ENCODE data around the gene THSD7A.

DNA sequence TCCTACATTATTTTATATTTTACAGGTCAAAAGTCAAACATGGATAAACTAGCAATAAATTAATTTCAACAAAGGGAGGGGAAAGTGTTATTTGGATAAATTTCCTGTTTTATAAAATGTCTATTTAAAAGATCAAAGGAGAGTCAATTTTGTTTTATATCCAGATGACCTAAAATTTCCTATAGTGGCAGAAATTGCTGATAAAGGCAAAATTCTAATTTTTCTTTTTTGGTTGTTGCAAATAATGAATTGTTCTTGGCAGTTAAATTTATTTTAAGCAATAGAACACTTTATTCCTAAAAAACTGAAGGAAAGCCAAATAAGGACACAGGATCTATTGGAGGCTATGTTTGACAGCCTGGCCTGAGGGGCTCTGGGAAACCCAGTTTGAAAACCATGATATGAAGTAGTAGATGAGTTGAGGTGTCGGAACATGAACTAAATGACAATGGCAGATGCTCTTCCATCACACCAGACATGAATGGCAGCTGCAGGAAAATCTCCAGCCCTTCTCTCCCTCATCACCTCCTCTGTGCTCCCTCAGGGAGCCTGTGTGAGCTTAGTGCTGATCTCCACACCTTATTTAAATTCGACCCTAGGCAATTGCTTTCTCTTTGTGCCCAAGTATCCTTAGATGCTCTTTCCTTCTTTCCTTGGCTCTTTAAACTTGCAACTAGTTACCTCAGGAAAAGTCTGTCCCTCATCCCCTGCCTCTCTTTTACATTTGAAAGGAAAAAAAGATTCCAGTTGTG is 395.0 kb downstream of the THSD7A start:
- TF ChIP-seq, protein P1, sequence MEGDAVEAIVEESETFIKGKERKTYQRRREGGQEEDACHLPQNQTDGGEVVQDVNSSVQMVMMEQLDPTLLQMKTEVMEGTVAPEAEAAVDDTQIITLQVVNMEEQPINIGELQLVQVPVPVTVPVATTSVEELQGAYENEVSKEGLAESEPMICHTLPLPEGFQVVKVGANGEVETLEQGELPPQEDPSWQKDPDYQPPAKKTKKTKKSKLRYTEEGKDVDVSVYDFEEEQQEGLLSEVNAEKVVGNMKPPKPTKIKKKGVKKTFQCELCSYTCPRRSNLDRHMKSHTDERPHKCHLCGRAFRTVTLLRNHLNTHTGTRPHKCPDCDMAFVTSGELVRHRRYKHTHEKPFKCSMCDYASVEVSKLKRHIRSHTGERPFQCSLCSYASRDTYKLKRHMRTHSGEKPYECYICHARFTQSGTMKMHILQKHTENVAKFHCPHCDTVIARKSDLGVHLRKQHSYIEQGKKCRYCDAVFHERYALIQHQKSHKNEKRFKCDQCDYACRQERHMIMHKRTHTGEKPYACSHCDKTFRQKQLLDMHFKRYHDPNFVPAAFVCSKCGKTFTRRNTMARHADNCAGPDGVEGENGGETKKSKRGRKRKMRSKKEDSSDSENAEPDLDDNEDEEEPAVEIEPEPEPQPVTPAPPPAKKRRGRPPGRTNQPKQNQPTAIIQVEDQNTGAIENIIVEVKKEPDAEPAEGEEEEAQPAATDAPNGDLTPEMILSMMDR (IDR thresholded peaks at IDR 0.05; ENCODE audit: poor library complexity, severe bottlenecking) = no peak
- TF ChIP-seq POLR2AphosphoS5 (IDR thresholded peaks at IDR 0.05) = no peak
- TF ChIP-seq, protein P2, sequence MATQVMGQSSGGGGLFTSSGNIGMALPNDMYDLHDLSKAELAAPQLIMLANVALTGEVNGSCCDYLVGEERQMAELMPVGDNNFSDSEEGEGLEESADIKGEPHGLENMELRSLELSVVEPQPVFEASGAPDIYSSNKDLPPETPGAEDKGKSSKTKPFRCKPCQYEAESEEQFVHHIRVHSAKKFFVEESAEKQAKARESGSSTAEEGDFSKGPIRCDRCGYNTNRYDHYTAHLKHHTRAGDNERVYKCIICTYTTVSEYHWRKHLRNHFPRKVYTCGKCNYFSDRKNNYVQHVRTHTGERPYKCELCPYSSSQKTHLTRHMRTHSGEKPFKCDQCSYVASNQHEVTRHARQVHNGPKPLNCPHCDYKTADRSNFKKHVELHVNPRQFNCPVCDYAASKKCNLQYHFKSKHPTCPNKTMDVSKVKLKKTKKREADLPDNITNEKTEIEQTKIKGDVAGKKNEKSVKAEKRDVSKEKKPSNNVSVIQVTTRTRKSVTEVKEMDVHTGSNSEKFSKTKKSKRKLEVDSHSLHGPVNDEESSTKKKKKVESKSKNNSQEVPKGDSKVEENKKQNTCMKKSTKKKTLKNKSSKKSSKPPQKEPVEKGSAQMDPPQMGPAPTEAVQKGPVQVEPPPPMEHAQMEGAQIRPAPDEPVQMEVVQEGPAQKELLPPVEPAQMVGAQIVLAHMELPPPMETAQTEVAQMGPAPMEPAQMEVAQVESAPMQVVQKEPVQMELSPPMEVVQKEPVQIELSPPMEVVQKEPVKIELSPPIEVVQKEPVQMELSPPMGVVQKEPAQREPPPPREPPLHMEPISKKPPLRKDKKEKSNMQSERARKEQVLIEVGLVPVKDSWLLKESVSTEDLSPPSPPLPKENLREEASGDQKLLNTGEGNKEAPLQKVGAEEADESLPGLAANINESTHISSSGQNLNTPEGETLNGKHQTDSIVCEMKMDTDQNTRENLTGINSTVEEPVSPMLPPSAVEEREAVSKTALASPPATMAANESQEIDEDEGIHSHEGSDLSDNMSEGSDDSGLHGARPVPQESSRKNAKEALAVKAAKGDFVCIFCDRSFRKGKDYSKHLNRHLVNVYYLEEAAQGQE (IDR thresholded peaks at IDR 0.05; ENCODE audit: borderline replicate concordance) = no peak
- TF ChIP-seq RAD21 (conservative IDR thresholded peaks at IDR 0.05) = no peak
- no peak for TF ChIP-seq EP300 (conservative IDR thresholded peaks at IDR 0.05; ENCODE audit: poor library complexity, severe bottlenecking)
- no peak for TF ChIP-seq MXI1 (conservative IDR thresholded peaks at IDR 0.05; ENCODE audit: poor library complexity, severe bottlenecking)
- no peak for TF ChIP-seq TAF1 (IDR thresholded peaks at IDR 0.05; ENCODE audit: low read depth)
